IgD-negative memory B cell (primary cell): ENCODE results near the gene ZNF532. TPM values are rescaled to one million over a fixed set of nuclear protein-coding genes. Genes with fewer than 3 reads are reported as not detected.
"Not testable (repeated sequence)": the region's sequence is repeated elsewhere in the genome, so short reads cannot be mapped to it uniquely, and the experiment has no call there.

Experiments
- H3K27ac Mint-ChIP-seq, 3 donors: one replicate each; pipeline ENCODE4 v1.8.0; 2020 to 2022; ENCODE audit warnings: mild to moderate bottlenecking in 3 of 3, mixed read lengths in 3 of 3, moderate library complexity in 1 of 3
- H3K27me3 Mint-ChIP-seq: one replicate; pipeline ENCODE4 v1.8.0; 2021; ENCODE audit warnings: mixed read lengths
- H3K36me3 Mint-ChIP-seq: one replicate; pipeline ENCODE4 v1.8.0; 2020; ENCODE audit warnings: mild to moderate bottlenecking, mixed read lengths
- H3K4me1 Mint-ChIP-seq, 3 donors: one replicate each; pipeline ENCODE4 v1.8.0; 2020 to 2022; ENCODE audit warnings: mixed read lengths in 3 of 3, mild to moderate bottlenecking in 1 of 3
- H3K4me3 Mint-ChIP-seq, 4 donors: one replicate each; pipeline ENCODE4 v1.8.0; 2020 to 2022; ENCODE audit warnings: mild to moderate bottlenecking in 4 of 4, mixed read lengths in 4 of 4, moderate library complexity in 3 of 4
- H3K9me3 Mint-ChIP-seq, 3 donors: one replicate each; pipeline ENCODE4 v1.8.0; 2020 to 2021; ENCODE audit warnings: mixed read lengths in 3 of 3, mild to moderate bottlenecking in 1 of 3
- polyA plus RNA-seq: library from polyadenylated mRNA; unstranded; fragments of 300-500 nt; fragmentation: Illumina TruSeq; gene quantifications from one replicate; pipeline ENCODE4 v1.2.3, GENCODE V29; 2021

Gene ZNF532
- polyA plus RNA-seq, 1 donor from 2014 or later, result 14.8 TPM

- H3K27ac Mint-ChIP-seq, result peak overlapping the region; percentile 74 to 96 (median 93)
These were observed 47.1 kb downstream of the ZNF532 start for GRCh38 chr18:58911766-58912165.

GRCh38 chr18:58915006-58915799 is 50.5 kb downstream of the ZNF532 start:
- H3K27ac Mint-ChIP-seq, result peak overlapping the region in 2 of 3 donors; percentile 77 to 96
- H3K4me1 Mint-ChIP-seq, result peaks cover 30 to 42% (median 35%) of the 10 kb centered on the region in 3 donors
- H3K27me3 Mint-ChIP-seq, result no peaks in the 10 kb centered on the region
- no peaks in the 10 kb centered on the region for H3K9me3 Mint-ChIP-seq
- H3K36me3 Mint-ChIP-seq, result peaks cover 26% of the 10 kb centered on the region
- H3K4me3 Mint-ChIP-seq, result no peak overlapping the region

More at GRCh38 chr18:58911766-58912165, 47.1 kb downstream of the ZNF532 start:
- H3K4me1 Mint-ChIP-seq, result peaks cover 39 to 55% (median 50%) of the 10 kb centered on the region in 3 donors
- no peaks in the 10 kb centered on the region for H3K27me3 Mint-ChIP-seq
- peak overlapping the region in 3 of 4 donors; percentile 74 to 79 (median 77) for H3K4me3 Mint-ChIP-seq
- H3K9me3 Mint-ChIP-seq, result no peaks in the 10 kb centered on the region
- peaks cover 19% of the 10 kb centered on the region for H3K36me3 Mint-ChIP-seq

GRCh38 chr18:58915995-58916394 is 51.3 kb downstream of the ZNF532 start:
- H3K36me3 Mint-ChIP-seq, result peaks cover 25% of the 10 kb centered on the region
- peak overlapping the region in 2 of 3 donors; percentile 77 to 96 for H3K27ac Mint-ChIP-seq
- peaks cover 28 to 41% (median 38%) of the 10 kb centered on the region in 3 donors for H3K4me1 Mint-ChIP-seq

GRCh38 chr18:58919934-58920333 is 55.3 kb downstream of the ZNF532 start:
- Mint-ChIP-seq H3K36me3 (peaks cover 39% of the 10 kb centered on the region), H3K4me1 (peaks cover 8 to 17% (median 13%) of the 10 kb centered on the region in 3 donors)
- not testable (repeated sequence) for H3K27ac Mint-ChIP-seq, H3K27me3 Mint-ChIP-seq, H3K9me3 Mint-ChIP-seq, H3K4me3 Mint-ChIP-seq

More at GRCh38 chr18:58915995-58916394, 51.3 kb downstream of the ZNF532 start:
- H3K9me3 Mint-ChIP-seq, result no peaks in the 10 kb centered on the region
- no peak overlapping the region for H3K4me3 Mint-ChIP-seq
- no peaks in the 10 kb centered on the region for H3K27me3 Mint-ChIP-seq

- H3K27me3 Mint-ChIP-seq, result no peaks in the 10 kb centered on the region
These were observed 58.3 kb downstream of the ZNF532 start for GRCh38 chr18:58922995-58923394.

GRCh38 chr18:58924473-58924872 is 59.8 kb downstream of the ZNF532 start:
- Mint-ChIP-seq H3K27me3 (no peaks in the 10 kb centered on the region), H3K9me3 (peaks cover 3 to 15% (median 5%) of the 10 kb centered on the region in 3 donors), H3K36me3 (peaks cover 35% of the 10 kb centered on the region), H3K4me1 (peaks cover 6 to 40% (median 38%) of the 10 kb centered on the region in 3 donors), H3K27ac (no peak overlapping the region), H3K4me3 (peak overlapping the region in 1 of 4 donors; percentile 29)

More at GRCh38 chr18:58922995-58923394, 58.3 kb downstream of the ZNF532 start:
- no peak overlapping the region for H3K4me3 Mint-ChIP-seq
- peaks cover 45% of the 10 kb centered on the region for H3K36me3 Mint-ChIP-seq
- H3K4me1 Mint-ChIP-seq, result peaks cover 5 to 29% (median 27%) of the 10 kb centered on the region in 3 donors
- H3K9me3 Mint-ChIP-seq, result peaks cover 3 to 15% (median 5%) of the 10 kb centered on the region in 3 donors
- no peak overlapping the region for H3K27ac Mint-ChIP-seq

- H3K27ac Mint-ChIP-seq, result no peak overlapping the region
- no peak overlapping the region for H3K4me3 Mint-ChIP-seq
- peaks cover 11 to 45% (median 41%) of the 10 kb centered on the region in 3 donors for H3K4me1 Mint-ChIP-seq
- no peaks in the 10 kb centered on the region for H3K27me3 Mint-ChIP-seq
- peaks cover 3 to 15% (median 5%) of the 10 kb centered on the region in 3 donors for H3K9me3 Mint-ChIP-seq
- peaks cover 36% of the 10 kb centered on the region for H3K36me3 Mint-ChIP-seq
These were observed 63.0 kb downstream of the ZNF532 start for GRCh38 chr18:58927659-58928058.

GRCh38 chr18:58928386-58928785 is 63.7 kb downstream of the ZNF532 start:
- Mint-ChIP-seq H3K27me3 (no peaks in the 10 kb centered on the region), H3K4me1 (peaks cover 11 to 42% (median 41%) of the 10 kb centered on the region in 3 donors), H3K27ac (no peak overlapping the region), H3K9me3 (peaks cover 3 to 15% (median 5%) of the 10 kb centered on the region in 3 donors), H3K36me3 (peaks cover 30% of the 10 kb centered on the region), H3K4me3 (peak overlapping the region in 2 of 4 donors; percentile 58 to 85)

GRCh38 chr18:58929206-58929605 is 64.5 kb downstream of the ZNF532 start:
- peaks cover 3 to 14% (median 5%) of the 10 kb centered on the region in 3 donors for H3K9me3 Mint-ChIP-seq
- H3K27me3 Mint-ChIP-seq, result no peaks in the 10 kb centered on the region
- H3K4me3 Mint-ChIP-seq, result no peak overlapping the region
- H3K27ac Mint-ChIP-seq, result peak overlapping the region in 2 of 3 donors; percentile 31 to 35
- H3K4me1 Mint-ChIP-seq, result peaks cover 11 to 45% (median 41%) of the 10 kb centered on the region in 3 donors
- peaks cover 23% of the 10 kb centered on the region for H3K36me3 Mint-ChIP-seq

- Mint-ChIP-seq H3K27me3 (no peaks in the 10 kb centered on the region), H3K4me3 (no peak overlapping the region), H3K36me3 (peaks cover 17% of the 10 kb centered on the region), H3K27ac (no peak overlapping the region), H3K4me1 (peaks cover 17 to 35% (median 24%) of the 10 kb centered on the region in 3 donors), H3K9me3 (peaks cover 0 to 3% (median 0%) of the 10 kb centered on the region in 3 donors)
These were observed 69.7 kb downstream of the ZNF532 start for GRCh38 chr18:58934356-58934755.

- peaks cover 13 to 30% (median 17%) of the 10 kb centered on the region in 3 donors for H3K4me1 Mint-ChIP-seq
- H3K27ac Mint-ChIP-seq, result peak overlapping the region in 1 of 3 donors; percentile 23
- H3K36me3 Mint-ChIP-seq, result peaks cover 22% of the 10 kb centered on the region
- H3K9me3 Mint-ChIP-seq, result peaks cover 0 to 3% (median 0%) of the 10 kb centered on the region in 3 donors
- no peaks in the 10 kb centered on the region for H3K27me3 Mint-ChIP-seq
- H3K4me3 Mint-ChIP-seq, result no peak overlapping the region
These were observed 70.4 kb downstream of the ZNF532 start for GRCh38 chr18:58934933-58935577.

GRCh38 chr18:58937071-58937886 is 72.6 kb downstream of the ZNF532 start:
- no peak overlapping the region for H3K4me3 Mint-ChIP-seq
- H3K4me1 Mint-ChIP-seq, result peaks cover 8 to 24% (median 14%) of the 10 kb centered on the region in 3 donors
- H3K27me3 Mint-ChIP-seq, result no peaks in the 10 kb centered on the region

GRCh38 chr18:58937887-58938267 is 73.2 kb downstream of the ZNF532 start:
- Mint-ChIP-seq H3K27ac (peak overlapping the region in 1 of 3 donors; percentile 20), H3K9me3 (peaks cover 0 to 3% (median 0%) of the 10 kb centered on the region in 3 donors), H3K36me3 (peaks cover 30% of the 10 kb centered on the region), H3K4me3 (peak overlapping the region in 1 of 4 donors; percentile 24), H3K4me1 (peaks cover 14 to 29% (median 20%) of the 10 kb centered on the region in 3 donors), H3K27me3 (no peaks in the 10 kb centered on the region)

More at GRCh38 chr18:58937071-58937886, 72.6 kb downstream of the ZNF532 start:
- peak overlapping the region in 2 of 3 donors; percentile 23 to 25 for H3K27ac Mint-ChIP-seq
- H3K36me3 Mint-ChIP-seq, result peaks cover 28% of the 10 kb centered on the region
- peaks cover 0 to 3% (median 0%) of the 10 kb centered on the region in 3 donors for H3K9me3 Mint-ChIP-seq

- Mint-ChIP-seq H3K4me3 (peak overlapping the region in 1 of 4 donors; percentile 58), H3K36me3 (peaks cover 26% of the 10 kb centered on the region), H3K27me3 (peaks cover under 1% of the 10 kb centered on the region), H3K4me1 (peaks cover 30 to 40% (median 35%) of the 10 kb centered on the region in 3 donors), H3K9me3 (peaks cover 0 to 3% (median 0%) of the 10 kb centered on the region in 3 donors), H3K27ac (peak overlapping the region in 1 of 3 donors; percentile 59)
These were observed 76.9 kb downstream of the ZNF532 start for GRCh38 chr18:58941426-58942099.
